GM12878 (cell line): ENCODE results near the gene ATG9B. TPM values are rescaled to one million over a fixed set of nuclear protein-coding genes. Genes with fewer than 3 reads are reported as not detected.
"Not testable (repeated sequence)": the region's sequence is repeated elsewhere in the genome, so short reads cannot be mapped to it uniquely, and the experiment has no call there.

ENCODE experiments used
- ATAC-seq: fragments of 200-7000 bp; cut with Tn5 transposase; 3 replicates; pipeline ENCODE4 v1.9.1; 2020; ENCODE audit warnings: mild to moderate bottlenecking, moderate library complexity
- BruUV-seq: library from RNA; stranded (reverse); fragments of 400-500 nt; replicated peaks from 2 replicates; lab custom pipeline; 2021; lab: Mats Ljungman, UMichigan
- CTCF ChIA-PET: fragments of 300-600 bp; sonication (Branson Sonifier 250); formaldehyde crosslinking; extraction: SDS; loops from one replicate; lab custom pipeline; 2021; ENCODE audit warnings: inconsistent platforms; lab: Yijun Ruan, JAX
- POLR2A ChIA-PET: fragments of 350-600 bp; formaldehyde crosslinking; extraction: SDS; loops from one replicate; lab custom pipeline; 2021; ENCODE audit warnings: inconsistent platforms; lab: Charles Lee
- RAD21 ChIA-PET: fragments of 300-600 bp; sonication (Branson Sonifier 250); formaldehyde crosslinking; loops from one replicate; lab custom pipeline; 2023; ENCODE audit warnings: antibody characterized with exemption; ENCODE audit not compliant: unreplicated experiment; lab: Charles Lee
- SMC1A ChIA-PET: fragments of 300-600 bp; sonication (Branson Sonifier 250); formaldehyde crosslinking; loops from one replicate; lab custom pipeline; 2023; ENCODE audit not compliant: unreplicated experiment, uncharacterized antibody; lab: Charles Lee
- DNase-seq: peaks from one replicate; pipeline ENCODE4 v3.0.0-alpha.2; 2011; ENCODE audit warnings: low read depth, low spot score
- FAIRE-seq: peaks from 3 replicates; lab custom pipeline; 2011; peaks lifted over from hg19 to GRCh38; lab: Jason Lieb, UNC
- H2AFZ ChIP-seq: 2 replicates; pipeline ENCODE4 v1.6.0; 2011; ENCODE audit warnings: low read depth, low read length, control low read depth; ENCODE audit not compliant: control insufficient read depth
- H3K27ac ChIP-seq: 2 replicates; pipeline ENCODE4 v1.5.1; 2011; ENCODE audit warnings: control low read depth; ENCODE audit not compliant: control insufficient read depth, insufficient read depth
- H3K27me3 ChIP-seq, 2 experiments: replicated peaks in 1 of 2; 2 replicates each; pipeline versions ENCODE4 v1.6.0 to v1.6.1; 2011; ENCODE audit warnings: low read length in 1 of 2; ENCODE audit not compliant: control insufficient read depth in 2 of 2, insufficient read depth in 2 of 2
- H3K36me3 ChIP-seq, 2 experiments: 2 replicates each; pipeline ENCODE4 v1.5.1; 2011; ENCODE audit warnings: low read length in 1 of 2; ENCODE audit not compliant: control insufficient read depth in 2 of 2, insufficient read depth in 2 of 2
- H3K4me1 ChIP-seq: 2 replicates; pipeline ENCODE4 v1.6.1; 2011; ENCODE audit warnings: mild to moderate bottlenecking, low read length, moderate library complexity, mixed read lengths; ENCODE audit not compliant: control insufficient read depth, insufficient read depth
- H3K4me2 ChIP-seq: 2 replicates; pipeline ENCODE4 v1.6.0; 2011; ENCODE audit warnings: control low read depth; ENCODE audit not compliant: control insufficient read depth, insufficient read depth
- H3K4me3 ChIP-seq: fragments of 200-600 bp; sonication (generic); 2 replicates; pipeline ENCODE4 v1.5.1; 2016
- H3K79me2 ChIP-seq: 2 replicates; pipeline ENCODE4 v1.6.0; 2011; ENCODE audit warnings: low read length; ENCODE audit not compliant: control insufficient read depth, insufficient read depth
- H3K9ac ChIP-seq: 2 replicates; pipeline ENCODE4 v1.8.0; 2011; ENCODE audit warnings: low read length, control low read depth, mixed read lengths; ENCODE audit not compliant: control insufficient read depth, insufficient read depth
- H3K9me3 ChIP-seq: replicated peaks from 3 replicates; pipeline ENCODE4 v1.5.1; 2011; ENCODE audit warnings: mild to moderate bottlenecking, low read length; ENCODE audit not compliant: control insufficient read depth, insufficient read depth
- H4K20me1 ChIP-seq: 2 replicates; pipeline ENCODE4 v1.6.0; 2011; ENCODE audit not compliant: control insufficient read depth, insufficient read depth
- LARP7 ChIP-seq: fragments of 450-650 bp; IDR thresholded peaks from 2 replicates; pipeline ENCODE4 v1.6.1; 2017; ENCODE audit warnings: mild to moderate bottlenecking
- WGBS: methylation state at CpG from one replicate; pipeline ENCODE4 v1.1.6; 2016; ENCODE audit warnings: low lambda C conversion rate; ENCODE audit not compliant: insufficient replicate concordance, insufficient coverage; ENCODE audit errors: missing lambda C conversion rate; 5-methylcytosine and 5-hydroxymethylcytosine counted together
- in situ Hi-C: fragments of 300-500 bp; cut with MboI; formaldehyde crosslinking; loops from 9 replicates; pipeline ENCODE4 v1.14.3; 2018; ENCODE audit warnings: mixed read lengths
- intact Hi-C: fragments of 100-400 bp; cut with micrococcal nuclease; formaldehyde crosslinking; loops from one replicate; pipeline ENCODE4 v1.14.2; 2022; ENCODE audit not compliant: unreplicated experiment
- polyA plus RNA-seq, 11 experiments: library from polyadenylated mRNA; depleted of rRNA in 4 of 11; unstranded in 6 of 11; stranded (reverse) in 5 of 11; fragments of >200 nt; fragmentation: Nextera tagmentation in 4 of 11; fragmentation: Illumina TruSeq in 1 of 11; extraction: Ambion mirVana in 4 of 11; extraction: Trizol in 1 of 11; gene quantifications; 1 replicate in 1 of 11; 2 replicates in 10 of 11; pipeline versions ENCODE4 v1.2.1 to v1.2.3, GENCODE V29; 2011 to 2016; ENCODE audit warnings: inconsistent platforms in 2 of 11, missing spikeins in 2 of 11, low read depth in 1 of 11
- total RNA-seq, 4 experiments: library from RNA; depleted of rRNA in 3 of 4; stranded (reverse); fragments of >200 nt in 3 of 4; fragmentation: Illumina TruSeq in 1 of 4; extraction: Trizol in 1 of 4; gene quantifications; 2 replicates each; pipeline versions ENCODE4 v1.2.1 to v1.2.3, GENCODE V29; 2013 to 2021

ATG9B gene
- total and polyA plus RNA-seq, 10 of the 15 experiments (the other 5 are each of a cell fraction or from before 2014, with no cell fraction given): 0.01 to 0.83 (median 0.12) TPM; not detected in 2

- Histone ChIP-seq H2AFZ (no peak overlapping the region), H3K79me2 (no peaks in the 10 kb centered on the region), H3K4me1 (peaks cover 6% of the 10 kb centered on the region), H3K27ac (no peak overlapping the region)
- in situ Hi-C loops: no loop called here
- no peak for DNase-seq
- ChIA-PET CTCF (interaction anchor here (0.7 to 1.1 kb wide), 2 partner anchors 135 to 351 kb away, joined by 3 read pairs; no protein-coding TSS in a partner anchor), SMC1A (no interaction called here)
- TF ChIP-seq LARP7: no peak
- TF ChIP-seq, all 136 proteins: peak for 0
- Histone ChIP-seq H4K20me1 (no peaks in the 10 kb centered on the region), H3K36me3 (no peaks in the 10 kb centered on the region), H3K4me3 (no peak overlapping the region), H3K9ac (no peak overlapping the region), H3K9me3 (no peaks in the 10 kb centered on the region), H3K4me2 (no peak overlapping the region), H3K27me3 (no peaks in the 10 kb centered on the region; a peak in 1 of 4 replicates)
- ATAC-seq (no peak), FAIRE-seq (no peak)
- 45% methylated on average over 6 of the region's 6 CpGs for WGBS
- RAD21 ChIA-PET: no interaction called here
- POLR2A ChIA-PET: no interaction called here
- BruUV-seq: no TSS peak
- intact Hi-C loops: loop anchor here (5.0 kb wide), 1 partner anchor 100 kb away; no protein-coding TSS in a partner anchor
These were observed 12.1 kb downstream of the ATG9B start for GRCh38 chr7:151012031-151012692.

GRCh38 chr7:151011616-151012015, 12.7 kb downstream of the ATG9B start:
- RAD21 ChIA-PET, H2AFZ ChIP-seq, BruUV-seq, H3K9me3 ChIP-seq, H3K27ac ChIP-seq, H4K20me1 ChIP-seq, H3K36me3 ChIP-seq, H3K4me3 ChIP-seq, H3K79me2 ChIP-seq, DNase-seq, in situ Hi-C loops, H3K4me2 ChIP-seq, H3K9ac ChIP-seq, H3K4me1 ChIP-seq, H3K27me3 ChIP-seq, ATAC-seq: not testable (repeated sequence)
- peak; percentile 38 for FAIRE-seq
- intact Hi-C loops: loop anchor here (5.0 kb wide), 1 partner anchor 101 kb away; no protein-coding TSS in a partner anchor
- ChIA-PET POLR2A (interaction anchor here (0.6 to 1.1 kb wide), 2 partner anchors 52 to 96 kb away, joined by 3 to 6 read pairs; no protein-coding TSS in a partner anchor), CTCF (interaction anchor here (0.7 to 4.3 kb wide), 2 partner anchors 14 to 352 kb away, joined by 3 to 35 read pairs; partner anchors contain the start of genes ABCB8 and ATG9B), SMC1A (interaction anchor here (1.1 kb wide), 1 partner anchor 28 kb away, joined by 4 read pairs; no protein-coding TSS in a partner anchor)
- 59% methylated on average over 12 of the region's 12 CpGs for WGBS
